Mesothelial cell of epicardium (in vitro differentiated cells): ENCODE measurements around the gene NUCB2. TPM values are rescaled to one million over a fixed set of nuclear protein-coding genes. Genes with fewer than 3 reads are reported as not detected.

Experiments used
- DNase-seq, 2 experiments: peaks; one replicate each; pipeline ENCODE4 v3.0.0; 2021; ENCODE audit warnings: low spot score in 2 of 2; ENCODE audit not compliant: unreplicated experiment in 2 of 2
- H3K27ac Mint-ChIP-seq: 2 replicates; pipeline ENCODE4 v1.8.0; 2021; ENCODE audit warnings: mixed read lengths
- H3K27me3 Mint-ChIP-seq: 2 replicates; pipeline ENCODE4 v1.8.0; 2021; ENCODE audit warnings: low read depth, mixed read lengths
- H3K36me3 Mint-ChIP-seq: 2 replicates; pipeline ENCODE4 v1.8.0; 2021; ENCODE audit warnings: mixed read lengths
- H3K4me1 Mint-ChIP-seq: 2 replicates; pipeline ENCODE4 v1.8.0; 2021; ENCODE audit warnings: mixed read lengths
- H3K4me3 Mint-ChIP-seq: 2 replicates; pipeline ENCODE4 v1.8.0; 2021; ENCODE audit warnings: mild to moderate bottlenecking, moderate library complexity, mixed read lengths
- H3K9me3 Mint-ChIP-seq: 2 replicates; pipeline ENCODE4 v1.8.0; 2021; ENCODE audit warnings: mixed read lengths
- total RNA-seq: library from RNA; stranded (reverse); gene quantifications from 3 replicates; pipeline ENCODE4 v1.2.1, GENCODE V29; 2021
- TF ChIP-seq, protein P1 (sequence below): fragments of 200-600 bp; sonication (generic); IDR thresholded peaks from one replicate; pipeline ENCODE4 v1.5.0; 2021; ENCODE audit warnings: antibody characterized with exemption; ENCODE audit not compliant: unreplicated experiment

The NUCB2 gene
- total RNA-seq, 1 donor from 2014 or later: 49.2 TPM

DNA sequence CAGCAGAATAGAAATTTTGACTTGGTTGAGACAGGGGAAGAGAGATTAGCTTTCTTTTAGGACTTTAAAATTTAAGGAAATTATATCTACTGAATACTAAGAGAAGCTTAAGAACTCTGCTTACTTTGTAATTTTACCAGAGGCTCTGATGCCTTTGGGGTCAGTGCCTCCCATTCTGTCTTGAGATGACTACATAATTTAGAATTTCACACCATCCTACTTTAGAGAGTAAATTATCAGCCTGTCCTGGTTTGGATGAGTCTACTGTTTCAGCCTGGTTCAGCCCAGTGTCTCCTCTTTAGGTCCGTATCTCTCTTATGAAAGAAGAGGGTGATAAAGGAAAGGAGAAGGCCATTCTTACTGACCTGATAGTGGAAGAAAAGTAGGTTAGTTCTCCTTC is 9.8 kb downstream of the NUCB2 start:
- Mint-ChIP-seq H3K4me1 (no peaks in the 10 kb centered on the region), H3K36me3 (peaks cover 20% of the 10 kb centered on the region), H3K27me3 (no peaks in the 10 kb centered on the region), H3K27ac (no peak overlapping the region), H3K4me3 (no peak overlapping the region), H3K9me3 (no peaks in the 10 kb centered on the region)
- TF ChIP-seq, protein P1, sequence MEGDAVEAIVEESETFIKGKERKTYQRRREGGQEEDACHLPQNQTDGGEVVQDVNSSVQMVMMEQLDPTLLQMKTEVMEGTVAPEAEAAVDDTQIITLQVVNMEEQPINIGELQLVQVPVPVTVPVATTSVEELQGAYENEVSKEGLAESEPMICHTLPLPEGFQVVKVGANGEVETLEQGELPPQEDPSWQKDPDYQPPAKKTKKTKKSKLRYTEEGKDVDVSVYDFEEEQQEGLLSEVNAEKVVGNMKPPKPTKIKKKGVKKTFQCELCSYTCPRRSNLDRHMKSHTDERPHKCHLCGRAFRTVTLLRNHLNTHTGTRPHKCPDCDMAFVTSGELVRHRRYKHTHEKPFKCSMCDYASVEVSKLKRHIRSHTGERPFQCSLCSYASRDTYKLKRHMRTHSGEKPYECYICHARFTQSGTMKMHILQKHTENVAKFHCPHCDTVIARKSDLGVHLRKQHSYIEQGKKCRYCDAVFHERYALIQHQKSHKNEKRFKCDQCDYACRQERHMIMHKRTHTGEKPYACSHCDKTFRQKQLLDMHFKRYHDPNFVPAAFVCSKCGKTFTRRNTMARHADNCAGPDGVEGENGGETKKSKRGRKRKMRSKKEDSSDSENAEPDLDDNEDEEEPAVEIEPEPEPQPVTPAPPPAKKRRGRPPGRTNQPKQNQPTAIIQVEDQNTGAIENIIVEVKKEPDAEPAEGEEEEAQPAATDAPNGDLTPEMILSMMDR: no peak
- no peak for DNase-seq

DNA sequence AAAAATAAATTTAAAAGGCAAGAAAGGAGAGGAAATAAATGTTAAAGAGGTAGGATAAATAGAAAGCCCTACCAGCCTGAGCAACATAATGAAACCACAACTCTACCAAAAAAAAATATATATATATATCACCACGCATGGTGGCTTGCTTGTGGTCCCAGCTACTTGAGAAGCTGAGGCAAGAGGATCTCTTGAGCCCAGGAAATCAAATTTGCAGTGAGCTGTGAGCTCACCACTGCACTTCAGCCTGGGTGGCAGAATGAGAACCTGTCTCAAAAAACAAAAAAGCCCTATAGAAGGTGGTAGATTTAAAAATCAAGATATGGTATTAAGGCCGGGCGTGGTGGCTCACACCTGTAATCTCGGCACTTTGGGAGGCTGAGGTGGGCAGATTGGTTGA is 10.5 kb downstream of the NUCB2 start:
- Mint-ChIP-seq H3K4me3 (no peak overlapping the region), H3K4me1 (no peaks in the 10 kb centered on the region), H3K9me3 (no peaks in the 10 kb centered on the region), H3K27me3 (no peaks in the 10 kb centered on the region), H3K36me3 (peaks cover 20% of the 10 kb centered on the region), H3K27ac (no peak overlapping the region)
- no peak for DNase-seq
- TF ChIP-seq, protein P1: no peak

DNA sequence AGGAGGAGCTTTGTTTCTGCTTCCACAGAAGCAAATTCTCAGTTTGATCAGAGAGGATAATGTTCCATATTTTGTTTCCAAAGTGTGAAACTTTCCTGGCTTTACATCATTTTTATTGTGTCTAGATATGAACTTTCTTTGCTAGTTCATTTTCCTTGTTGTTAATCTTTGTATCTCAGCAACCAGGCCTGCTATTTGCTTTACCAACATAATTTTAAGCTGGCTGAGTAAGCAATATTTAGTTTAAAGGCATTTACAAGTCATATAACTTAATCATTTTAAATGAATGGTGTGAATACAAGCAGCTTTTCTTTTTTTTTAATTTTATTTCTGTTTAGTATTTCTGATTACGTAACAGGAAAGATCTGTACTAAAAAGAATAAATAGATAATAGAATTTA is 15.2 kb downstream of the NUCB2 start:
- H3K4me3 Mint-ChIP-seq: no peak overlapping the region
- H3K9me3 Mint-ChIP-seq: no peaks in the 10 kb centered on the region
- H3K36me3 Mint-ChIP-seq: peaks cover 11% of the 10 kb centered on the region
- H3K27me3 Mint-ChIP-seq: no peaks in the 10 kb centered on the region
- DNase-seq: no peak
- H3K4me1 Mint-ChIP-seq: no peaks in the 10 kb centered on the region
- TF ChIP-seq, protein P1: no peak
- H3K27ac Mint-ChIP-seq: no peak overlapping the region

DNA sequence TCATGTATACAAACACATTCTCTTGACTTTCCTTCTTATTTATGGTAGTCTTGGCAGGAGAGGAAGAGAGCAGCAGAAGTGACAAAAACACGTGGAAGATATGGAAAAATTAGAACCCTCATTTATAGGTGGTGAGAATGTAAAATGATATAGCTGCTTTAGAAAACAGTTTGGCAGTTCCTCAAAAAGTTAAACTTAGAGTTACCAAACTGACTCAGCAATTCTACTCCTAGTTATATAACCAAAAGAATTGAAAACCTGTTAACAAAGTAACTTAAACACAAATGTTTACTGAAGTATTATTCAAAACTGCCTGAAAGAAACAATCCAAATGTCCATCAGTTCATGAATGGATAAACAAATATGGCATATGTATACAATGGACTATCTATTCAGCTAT is 16.8 kb downstream of the NUCB2 start:
- Mint-ChIP-seq H3K27me3 (no peaks in the 10 kb centered on the region), H3K36me3 (peaks cover 10% of the 10 kb centered on the region), H3K4me3 (no peak overlapping the region), H3K27ac (no peak overlapping the region), H3K9me3 (no peaks in the 10 kb centered on the region), H3K4me1 (no peaks in the 10 kb centered on the region)
- DNase-seq: no peak
- TF ChIP-seq, protein P1: no peak

DNA sequence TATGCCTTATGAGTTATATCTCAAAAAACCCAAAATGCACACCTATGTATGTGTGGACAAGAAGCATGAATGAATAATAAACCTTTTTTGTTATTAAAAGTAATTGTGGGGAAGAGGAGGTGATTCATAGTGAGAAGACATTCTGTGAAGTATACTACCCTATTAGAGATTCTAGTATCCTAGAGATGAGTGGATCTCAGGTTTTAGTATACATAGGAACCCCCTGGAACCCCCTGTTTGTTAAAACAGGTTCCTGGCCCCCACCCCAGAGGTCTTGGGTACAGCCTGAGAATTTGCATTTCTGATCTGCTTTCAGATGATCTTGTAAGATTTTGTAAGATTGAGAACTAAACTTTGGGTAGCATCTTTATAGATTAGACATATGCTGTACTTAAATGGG is 17.5 kb downstream of the NUCB2 start:
- no peak overlapping the region for H3K4me3 Mint-ChIP-seq
- DNase-seq: no peak
- H3K27me3 Mint-ChIP-seq: no peaks in the 10 kb centered on the region
- no peak overlapping the region for H3K27ac Mint-ChIP-seq
- TF ChIP-seq, protein P1: no peak
- H3K9me3 Mint-ChIP-seq: no peaks in the 10 kb centered on the region
- peaks cover 12% of the 10 kb centered on the region for H3K36me3 Mint-ChIP-seq
- H3K4me1 Mint-ChIP-seq: no peaks in the 10 kb centered on the region
